Stomach (tissue), 4 donors: Measurements from ENCODE around the gene BRF1.

Source experiments
- POLR2A ChIP-seq, 4 donors: fragments of 450-650 bp; IDR thresholded peaks; one replicate each; pipeline ENCODE4 v1.6.1; 2016; ENCODE audit warnings: antibody characterized with exemption in 4 of 4, control low read depth in 2 of 4, mild to moderate bottlenecking in 1 of 4, moderate library complexity in 1 of 4
- TF ChIP-seq, protein P1 (sequence below), 7 experiments: fragments of 450-650 bp in 4 of 7; fragments of 200-600 bp in 3 of 7; sonication (generic) in 3 of 7; IDR thresholded peaks; one replicate each; pipeline ENCODE4 v1.5.1; 2016 to 2019; ENCODE audit warnings: antibody characterized with exemption in 7 of 7, control low read depth in 2 of 7, mild to moderate bottlenecking in 1 of 7

DNA sequence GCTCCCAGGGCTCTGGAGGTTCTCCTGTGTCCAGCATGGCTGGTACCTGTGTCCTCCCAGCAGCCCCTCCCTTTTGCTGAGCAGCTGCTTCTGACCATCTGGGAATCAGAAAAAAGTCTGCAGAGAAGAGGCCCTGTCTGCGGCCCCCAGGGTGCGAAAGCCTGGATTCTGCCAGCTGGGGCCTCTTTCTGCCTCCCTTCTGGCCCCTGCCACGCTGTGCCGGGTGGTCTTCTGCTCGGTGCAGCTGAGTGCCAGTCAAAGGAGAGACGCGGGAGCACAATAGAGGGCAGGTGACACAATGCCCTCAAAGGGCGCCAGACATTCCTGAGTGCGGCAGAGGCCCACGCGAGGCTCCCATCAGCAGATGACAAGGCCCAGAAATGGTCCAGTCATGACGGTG lies 39.8 kb downstream of the BRF1 start:
- TF ChIP-seq POLR2A (IDR thresholded peaks at IDR 0.05), result no peak
- TF ChIP-seq, protein P1, sequence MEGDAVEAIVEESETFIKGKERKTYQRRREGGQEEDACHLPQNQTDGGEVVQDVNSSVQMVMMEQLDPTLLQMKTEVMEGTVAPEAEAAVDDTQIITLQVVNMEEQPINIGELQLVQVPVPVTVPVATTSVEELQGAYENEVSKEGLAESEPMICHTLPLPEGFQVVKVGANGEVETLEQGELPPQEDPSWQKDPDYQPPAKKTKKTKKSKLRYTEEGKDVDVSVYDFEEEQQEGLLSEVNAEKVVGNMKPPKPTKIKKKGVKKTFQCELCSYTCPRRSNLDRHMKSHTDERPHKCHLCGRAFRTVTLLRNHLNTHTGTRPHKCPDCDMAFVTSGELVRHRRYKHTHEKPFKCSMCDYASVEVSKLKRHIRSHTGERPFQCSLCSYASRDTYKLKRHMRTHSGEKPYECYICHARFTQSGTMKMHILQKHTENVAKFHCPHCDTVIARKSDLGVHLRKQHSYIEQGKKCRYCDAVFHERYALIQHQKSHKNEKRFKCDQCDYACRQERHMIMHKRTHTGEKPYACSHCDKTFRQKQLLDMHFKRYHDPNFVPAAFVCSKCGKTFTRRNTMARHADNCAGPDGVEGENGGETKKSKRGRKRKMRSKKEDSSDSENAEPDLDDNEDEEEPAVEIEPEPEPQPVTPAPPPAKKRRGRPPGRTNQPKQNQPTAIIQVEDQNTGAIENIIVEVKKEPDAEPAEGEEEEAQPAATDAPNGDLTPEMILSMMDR (IDR thresholded peaks at IDR 0.05), result no peak
